CD14-positive monocyte (primary cell): Measurements from ENCODE around the gene FAM117A. TPM values are rescaled to one million over a fixed set of nuclear protein-coding genes. Genes with fewer than 3 reads are reported as not detected.

Experiments used
- DNase-seq, 3 donors: peaks; one replicate each; pipeline ENCODE4 v3.0.0-alpha.2; 2011 to 2022
- H2AFZ ChIP-seq: 2 replicates; pipeline ENCODE4 v1.6.0; 2012; ENCODE audit warnings: mild to moderate bottlenecking, low read depth, low read length, inconsistent platforms; ENCODE audit not compliant: insufficient read depth, poor library complexity, severe bottlenecking
- H3K27ac ChIP-seq, 2 donors: 1 replicate in 1 of 2; 2 replicates in 1 of 2; pipeline ENCODE4 v1.5.1; 2012 to 2013; ENCODE audit warnings: low read length in 2 of 2, control low read depth in 1 of 2, inconsistent platforms in 1 of 2, low read depth in 1 of 2, mild to moderate bottlenecking in 1 of 2
- H3K27me3 ChIP-seq, 2 donors: one replicate each; pipeline versions ENCODE4 v1.6.0 to v1.6.1; 2011 to 2013; ENCODE audit warnings: low read length in 2 of 2; ENCODE audit not compliant: control insufficient read depth in 2 of 2, insufficient read depth in 2 of 2
- H3K36me3 ChIP-seq, 2 donors: replicated peaks in 1 of 2; 1 replicate in 1 of 2; 2 replicates in 1 of 2; pipeline versions ENCODE4 v1.5.1 to v1.6.1; 2012 to 2013; ENCODE audit warnings: low read length in 2 of 2, control low read depth in 1 of 2, inconsistent platforms in 1 of 2, mild to moderate bottlenecking in 1 of 2; ENCODE audit not compliant: insufficient read depth in 2 of 2, control insufficient read depth in 1 of 2
- H3K4me1 ChIP-seq, 2 donors: 1 replicate in 1 of 2; 2 replicates in 1 of 2; pipeline versions ENCODE4 v1.5.1 to v1.6.1; 2012 to 2013; ENCODE audit warnings: low read length in 2 of 2, control low read depth in 1 of 2, inconsistent platforms in 1 of 2, mild to moderate bottlenecking in 1 of 2, moderate library complexity in 1 of 2; ENCODE audit not compliant: insufficient read depth in 2 of 2, control insufficient read depth in 1 of 2
- H3K4me2 ChIP-seq: replicated peaks from 2 replicates; pipeline ENCODE3; 2012; ENCODE audit warnings: low read length, moderate library complexity, mild to moderate bottlenecking; ENCODE audit not compliant: poor library complexity, severe bottlenecking; ENCODE audit errors: extremely low read depth
- H3K4me3 ChIP-seq, 3 experiments: fragments of 200-600 bp in 1 of 3; sonication (generic) in 1 of 3; replicated peaks in 1 of 3; 1 replicate in 2 of 3; 2 replicates in 1 of 3; pipeline ENCODE4 v1.5.1; 2011 to 2013; ENCODE audit warnings: low read length in 3 of 3, mild to moderate bottlenecking in 3 of 3, control low read depth in 2 of 3, low read depth in 2 of 3, inconsistent platforms in 1 of 3, moderate library complexity in 1 of 3
- H3K79me2 ChIP-seq: 2 replicates; pipeline ENCODE4 v1.6.0; 2012; ENCODE audit warnings: mild to moderate bottlenecking, control low read depth, inconsistent platforms, low read length, moderate library complexity; ENCODE audit not compliant: insufficient read depth
- H3K9ac ChIP-seq: 2 replicates; pipeline ENCODE4 v1.6.0; 2017; ENCODE audit warnings: low read length, mild to moderate bottlenecking; ENCODE audit not compliant: insufficient read depth, poor library complexity, severe bottlenecking
- H3K9me3 ChIP-seq, 2 donors: replicated peaks in 1 of 2; 1 replicate in 1 of 2; 2 replicates in 1 of 2; pipeline versions ENCODE4 v1.5.1 to v1.6.1; 2012 to 2013; ENCODE audit warnings: low read length in 2 of 2, control low read depth in 1 of 2; ENCODE audit not compliant: control insufficient read depth in 1 of 2, insufficient read depth in 1 of 2
- H4K20me1 ChIP-seq: 2 replicates; pipeline ENCODE4 v1.6.0; 2012; ENCODE audit warnings: mild to moderate bottlenecking, low read length, control low read depth, moderate library complexity; ENCODE audit not compliant: insufficient read depth
- H3K27ac Mint-ChIP-seq, 7 donors: one replicate each; pipeline ENCODE4 v1.8.0; 2020; ENCODE audit warnings: mild to moderate bottlenecking in 7 of 7, mixed read lengths in 7 of 7, moderate library complexity in 6 of 7, inconsistent platforms in 2 of 7
- H3K27me3 Mint-ChIP-seq, 3 donors: one replicate each; pipeline ENCODE4 v1.8.0; 2021 to 2022; ENCODE audit warnings: low read depth in 3 of 3, mild to moderate bottlenecking in 3 of 3, mixed read lengths in 3 of 3, moderate library complexity in 3 of 3, inconsistent platforms in 1 of 3
- H3K36me3 Mint-ChIP-seq, 2 donors: one replicate each; pipeline ENCODE4 v1.8.0; 2020; ENCODE audit warnings: mixed read lengths in 2 of 2, inconsistent platforms in 1 of 2, mild to moderate bottlenecking in 1 of 2
- H3K4me1 Mint-ChIP-seq: one replicate; pipeline ENCODE4 v1.8.0; 2020; ENCODE audit warnings: mild to moderate bottlenecking, mixed read lengths
- H3K4me3 Mint-ChIP-seq, 2 donors: one replicate each; pipeline ENCODE4 v1.8.0; 2020; ENCODE audit warnings: mild to moderate bottlenecking in 2 of 2, mixed read lengths in 2 of 2, moderate library complexity in 1 of 2
- H3K9me3 Mint-ChIP-seq, 7 donors: one replicate each; pipeline ENCODE4 v1.8.0; 2020 to 2022; ENCODE audit warnings: mixed read lengths in 7 of 7, mild to moderate bottlenecking in 6 of 7, moderate library complexity in 6 of 7, inconsistent platforms in 2 of 7
- WGBS: methylation state at CpG from one replicate; pipeline ENCODE4 v1.1.5; 2013; ENCODE audit warnings: missing lambda C conversion rate; ENCODE audit not compliant: insufficient coverage; 5-methylcytosine and 5-hydroxymethylcytosine counted together
- intact Hi-C, 2 donors: fragments of 100-400 bp; cut with micrococcal nuclease; formaldehyde crosslinking; loops; one replicate each; pipeline versions ENCODE4 v1.15.0 to v1.15.1; 2023
- polyA plus RNA-seq, 3 donors: library from polyadenylated mRNA; depleted of rRNA in 1 of 3; unstranded in 2 of 3; stranded (reverse) in 1 of 3; fragments of 300-500 nt in 2 of 3; fragments of >200 nt in 1 of 3; fragmentation: Illumina TruSeq in 2 of 3; gene quantifications; 1 replicate in 2 of 3; 2 replicates in 1 of 3; pipeline ENCODE4 v1.2.3, GENCODE V29; 2012 to 2021
- TF ChIP-seq, protein P1 (sequence below): fragments of 200-600 bp; IDR thresholded peaks from one replicate; pipeline ENCODE4 v1.8.0; 2022; ENCODE audit warnings: antibody characterized with exemption, mild to moderate bottlenecking

Gene FAM117A
- polyA plus RNA-seq, 3 donors = 11.8 to 34.9 (median 17.9) TPM

DNA sequence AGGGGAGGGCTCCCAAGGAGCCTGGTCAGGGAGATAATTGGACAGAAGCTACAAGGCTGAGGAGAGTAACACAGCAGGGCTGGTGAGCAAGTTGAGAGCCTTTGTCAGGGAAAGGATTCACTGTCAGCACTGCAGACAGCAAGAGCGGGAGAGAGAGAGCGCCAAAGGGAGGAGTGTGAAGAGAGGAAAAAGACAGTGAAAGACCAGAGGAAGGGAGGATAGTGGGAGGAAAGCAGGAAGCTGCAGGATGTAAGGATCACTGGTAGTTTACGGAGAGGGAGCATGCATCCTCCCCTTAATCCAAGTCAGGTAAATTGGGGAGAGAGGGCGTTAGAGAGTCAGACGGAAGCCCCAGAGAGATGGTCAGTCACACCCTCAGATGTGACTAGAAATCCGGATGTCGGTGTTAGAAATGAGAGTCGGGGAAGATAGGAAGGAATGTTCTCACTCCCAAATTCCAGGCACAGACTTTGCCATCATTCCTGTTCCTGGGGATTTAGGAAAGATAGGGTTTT lies 72.2 kb downstream of the FAM117A start:
- H3K79me2 ChIP-seq = no peaks in the 10 kb centered on the region
- WGBS = 100% methylated on average over 3 of the region's 8 CpGs
- H3K36me3 Mint-ChIP-seq = no peaks in the 10 kb centered on the region
- H3K27ac Mint-ChIP-seq = peak overlapping the region in 1 of 7 donors; percentile 53
- H3K27me3 Mint-ChIP-seq = peaks cover 1 to 8% (median 6%) of the 10 kb centered on the region in 3 donors
- H3K9me3 Mint-ChIP-seq = no peaks in the 10 kb centered on the region
- no peak overlapping the region for H3K27ac ChIP-seq
- intact Hi-C loops = loop anchor here in 1 of 2 donors (10.0 kb wide), 1 partner anchor 77 kb away; no protein-coding TSS in a partner anchor
- TF ChIP-seq, protein P1, sequence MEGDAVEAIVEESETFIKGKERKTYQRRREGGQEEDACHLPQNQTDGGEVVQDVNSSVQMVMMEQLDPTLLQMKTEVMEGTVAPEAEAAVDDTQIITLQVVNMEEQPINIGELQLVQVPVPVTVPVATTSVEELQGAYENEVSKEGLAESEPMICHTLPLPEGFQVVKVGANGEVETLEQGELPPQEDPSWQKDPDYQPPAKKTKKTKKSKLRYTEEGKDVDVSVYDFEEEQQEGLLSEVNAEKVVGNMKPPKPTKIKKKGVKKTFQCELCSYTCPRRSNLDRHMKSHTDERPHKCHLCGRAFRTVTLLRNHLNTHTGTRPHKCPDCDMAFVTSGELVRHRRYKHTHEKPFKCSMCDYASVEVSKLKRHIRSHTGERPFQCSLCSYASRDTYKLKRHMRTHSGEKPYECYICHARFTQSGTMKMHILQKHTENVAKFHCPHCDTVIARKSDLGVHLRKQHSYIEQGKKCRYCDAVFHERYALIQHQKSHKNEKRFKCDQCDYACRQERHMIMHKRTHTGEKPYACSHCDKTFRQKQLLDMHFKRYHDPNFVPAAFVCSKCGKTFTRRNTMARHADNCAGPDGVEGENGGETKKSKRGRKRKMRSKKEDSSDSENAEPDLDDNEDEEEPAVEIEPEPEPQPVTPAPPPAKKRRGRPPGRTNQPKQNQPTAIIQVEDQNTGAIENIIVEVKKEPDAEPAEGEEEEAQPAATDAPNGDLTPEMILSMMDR = no peak
- H3K4me1 ChIP-seq = peaks cover 48 to 49% of the 10 kb centered on the region in 2 donors
- no peak overlapping the region for H2AFZ ChIP-seq
- no peak for DNase-seq
- H4K20me1 ChIP-seq = no peaks in the 10 kb centered on the region
- H3K36me3 ChIP-seq = no peaks in the 10 kb centered on the region
- H3K4me3 ChIP-seq = no peak overlapping the region
- H3K4me3 Mint-ChIP-seq = no peak overlapping the region
- peaks cover 46% of the 10 kb centered on the region for H3K4me1 Mint-ChIP-seq
- H3K4me2 ChIP-seq = no peak overlapping the region
- no peak overlapping the region for H3K9ac ChIP-seq
- no peaks in the 10 kb centered on the region for H3K9me3 ChIP-seq
- no peaks in the 10 kb centered on the region for H3K27me3 ChIP-seq

DNA sequence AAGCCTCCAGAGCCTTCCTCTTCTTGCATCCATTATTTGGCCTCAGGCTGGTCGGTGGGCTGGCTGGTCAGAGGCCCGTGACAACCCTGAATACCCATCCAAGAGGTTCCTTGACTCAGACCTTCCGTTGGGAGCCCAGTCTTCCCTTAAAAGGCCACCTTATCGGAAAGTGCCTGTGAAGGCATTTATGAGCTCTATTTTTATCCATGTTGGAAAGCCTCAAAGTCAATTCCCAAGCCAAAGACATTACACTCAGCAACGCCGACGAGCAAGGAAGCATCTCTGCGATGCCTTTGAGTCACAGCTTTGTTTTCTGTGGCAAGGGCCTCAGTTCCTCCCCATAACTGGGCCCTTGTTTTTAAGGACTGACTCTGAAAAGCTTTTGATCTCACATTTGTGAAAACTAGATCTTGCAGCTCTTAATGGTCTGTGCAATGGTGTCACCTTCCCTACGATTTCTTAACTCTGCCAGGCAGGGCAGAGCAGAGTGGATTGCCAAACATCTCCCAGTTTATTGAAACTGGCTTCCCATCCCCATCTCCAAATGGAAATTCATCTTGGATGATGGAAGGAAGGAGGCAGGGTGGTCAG lies 72.8 kb downstream of the FAM117A start:
- intact Hi-C loops = loop anchor here in 1 of 2 donors (10.0 kb wide), 1 partner anchor 76 kb away; no protein-coding TSS in a partner anchor
- Mint-ChIP-seq H3K4me3 (no peak overlapping the region), H3K9me3 (no peaks in the 10 kb centered on the region), H3K36me3 (no peaks in the 10 kb centered on the region), H3K4me1 (peaks cover 41% of the 10 kb centered on the region), H3K27me3 (peaks cover 1 to 8% (median 6%) of the 10 kb centered on the region in 3 donors), H3K27ac (peak overlapping the region in 1 of 7 donors; percentile 53)
- Histone ChIP-seq H3K4me3 (no peak overlapping the region), H3K36me3 (no peaks in the 10 kb centered on the region), H3K79me2 (no peaks in the 10 kb centered on the region), H3K4me1 (peaks cover 43 to 44% of the 10 kb centered on the region in 2 donors), H3K27ac (no peak overlapping the region), H4K20me1 (no peaks in the 10 kb centered on the region), H2AFZ (no peak overlapping the region), H3K4me2 (no peak overlapping the region), H3K9ac (no peak overlapping the region), H3K27me3 (no peaks in the 10 kb centered on the region), H3K9me3 (no peaks in the 10 kb centered on the region)
- no peak for DNase-seq
- WGBS = 92% methylated on average over 9 of the region's 9 CpGs
- TF ChIP-seq, protein P1 = no peak
